Uterus (tissue), 2 donors: ENCODE results near the gene WDR19.

ENCODE experiments used
- CTCF ChIP-seq, 4 experiments: fragments of 200-600 bp in 2 of 4; fragments of 450-650 bp in 2 of 4; sonication (generic) in 2 of 4; IDR thresholded peaks; one replicate each; pipeline ENCODE4 v1.5.1; 2016 to 2019; ENCODE audit warnings: antibody characterized with exemption in 4 of 4, mild to moderate bottlenecking in 2 of 4, moderate library complexity in 1 of 4
- POLR2A ChIP-seq, 2 donors: fragments of 450-650 bp; IDR thresholded peaks; one replicate each; pipeline ENCODE4 v1.6.1; 2016; ENCODE audit warnings: antibody characterized with exemption in 2 of 2, mild to moderate bottlenecking in 1 of 2, moderate library complexity in 1 of 2

GRCh38 chr4:39286263-39286662 is 103.9 kb downstream of the WDR19 start:
- TF ChIP-seq POLR2A (IDR thresholded peaks at IDR 0.05) (no peak), CTCF (IDR thresholded peaks at IDR 0.05) (no peak)
